ENCODE data around the gene UGT1A9. TPM values are rescaled to one million over a fixed set of nuclear protein-coding genes. Genes with fewer than 3 reads are reported as not detected.

Gene UGT1A9
- total and polyA plus RNA-seq, 10 of the 15 experiments (the other 5 are each of a cell fraction or from before 2014, with no cell fraction given): 0.07 TPM; not detected in 9

GRCh38 chr2:233799087-233799665 is 127.5 kb downstream of the UGT1A9 start:
- RAD21 ChIA-PET (ENCODE audit: unreplicated experiment): no interaction called here
- Histone ChIP-seq H3K4me2 (ENCODE audit: control insufficient read depth, insufficient read depth) (no peak overlapping the region), H3K27ac (ENCODE audit: control insufficient read depth, insufficient read depth) (no peak overlapping the region), H3K9ac (ENCODE audit: control insufficient read depth, insufficient read depth, low read length) (no peak overlapping the region), H2AFZ (ENCODE audit: control insufficient read depth, low read depth, low read length) (no peak overlapping the region), H3K27me3 (replicated peaks in 1 of 2; ENCODE audit: control insufficient read depth in 2 of 2, insufficient read depth in 2 of 2, low read length in 1 of 2) (no peaks in the 10 kb centered on the region; a peak in 1 of 4 replicates), H3K79me2 (ENCODE audit: control insufficient read depth, insufficient read depth, low read length) (no peaks in the 10 kb centered on the region), H3K4me1 (ENCODE audit: control insufficient read depth, insufficient read depth, low read length) (no peaks in the 10 kb centered on the region), H4K20me1 (ENCODE audit: control insufficient read depth, insufficient read depth) (no peaks in the 10 kb centered on the region), H3K36me3 (ENCODE audit: control insufficient read depth in 2 of 2, insufficient read depth in 2 of 2, low read length in 1 of 2) (no peaks in the 10 kb centered on the region), H3K9me3 (replicated peaks; ENCODE audit: control insufficient read depth, insufficient read depth, low read length) (no peaks in the 10 kb centered on the region), H3K4me3 (no peak overlapping the region)
- DNase-seq (ENCODE audit: low read depth, low spot score) (no peak), FAIRE-seq (no peak), ATAC-seq (no peak)
- in situ Hi-C loops (cut with MboI): no loop called here
- POLR2A ChIA-PET: no interaction called here
- SMC1A ChIA-PET (ENCODE audit: uncharacterized antibody, unreplicated experiment): no interaction called here
- TF ChIP-seq IRF4 (IDR thresholded peaks at IDR 0.05; ENCODE audit: low read depth, low read length): no peak
- TF ChIP-seq NFYB (IDR thresholded peaks at IDR 0.05; ENCODE audit: insufficient read depth, low read depth, low read length): no peak
- TF ChIP-seq HDAC6 (IDR thresholded peaks at IDR 0.05; ENCODE audit: unreplicated experiment): no peak
- TF ChIP-seq GABPA (IDR thresholded peaks at IDR 0.05; ENCODE audit: low read depth): no peak
- TF ChIP-seq RUNX3 (IDR thresholded peaks at IDR 0.05; ENCODE audit: low read length): no peak
- TF ChIP-seq FOXK2 (IDR thresholded peaks at IDR 0.05): no peak
- TF ChIP-seq SMC3 (IDR thresholded peaks at IDR 0.05; ENCODE audit: borderline replicate concordance, low read length): no peak
- TF ChIP-seq FOXM1 (IDR thresholded peaks at IDR 0.05; ENCODE audit: low read depth, low read length): no peak
- no peak for TF ChIP-seq CBX5 (IDR thresholded peaks at IDR 0.05; ENCODE audit: low read depth)
- no peak for TF ChIP-seq MYC (IDR thresholded peaks at IDR 0.05; ENCODE audit: insufficient read depth, insufficient read length, insufficient replicate concordance, low read length, severe bottlenecking)
- TF ChIP-seq RBBP5 (conservative IDR thresholded peaks at IDR 0.05): no peak
- TF ChIP-seq NFIC (IDR thresholded peaks at IDR 0.05; ENCODE audit: low read depth, low read length): no peak
- TF ChIP-seq MAX (IDR thresholded peaks at IDR 0.05; ENCODE audit: low read depth, low read length): no peak
- no peak for TF ChIP-seq E2F4 (IDR thresholded peaks at IDR 0.05; ENCODE audit: low read depth, low read length)
- no peak for TF ChIP-seq ZZZ3 (IDR thresholded peaks at IDR 0.05; ENCODE audit: control insufficient read depth, insufficient read length, low read depth)
- no peak for TF ChIP-seq CHD2 (IDR thresholded peaks at IDR 0.05; ENCODE audit: borderline replicate concordance, low read depth, low read length)
- TF ChIP-seq ESRRA (IDR thresholded peaks at IDR 0.05; ENCODE audit: low read length): no peak
- no peak for TF ChIP-seq MTA3 (IDR thresholded peaks at IDR 0.05; ENCODE audit: borderline replicate concordance, low read length)
- no peak for TF ChIP-seq FOS (IDR thresholded peaks at IDR 0.05; ENCODE audit: borderline replicate concordance, extremely low read depth, insufficient read length)
- TF ChIP-seq EGR1 (IDR thresholded peaks at IDR 0.05; ENCODE audit: borderline replicate concordance in 1 of 2, low read depth in 2 of 2, low read length in 2 of 2): no peak
- CTCF ChIA-PET: no interaction called here
- WGBS (ENCODE audit: insufficient coverage, insufficient replicate concordance, low lambda C conversion rate, missing lambda C conversion rate): 25% methylated on average over 7 of the region's 7 CpGs
- intact Hi-C loops (cut with micrococcal nuclease; ENCODE audit: unreplicated experiment): no loop called here
- BruUV-seq (replicated peaks): no TSS peak
